NCI-H2107 treated with DMSO at 0.1 percent for 48 hours (cell line): Measurements from ENCODE around the gene ATP6V0C.
"Not testable (repeated sequence)": the region's sequence is repeated elsewhere in the genome, so short reads cannot be mapped to it uniquely, and the experiment has no call there.

Experiments used
- DNase-seq: peaks from one replicate; lab custom pipeline; 2025; ENCODE audit not compliant: unreplicated experiment; lab: John Stamatoyannopoulos, UW

The ATP6V0C gene

GRCh38 chr16:2540912-2541311, 27.2 kb downstream of the ATP6V0C start:
- DNase-seq = not testable (repeated sequence)

- not testable (repeated sequence) for DNase-seq
Measured at GRCh38 chr16:2541409-2541808, 27.7 kb downstream of the ATP6V0C start.

DNA sequence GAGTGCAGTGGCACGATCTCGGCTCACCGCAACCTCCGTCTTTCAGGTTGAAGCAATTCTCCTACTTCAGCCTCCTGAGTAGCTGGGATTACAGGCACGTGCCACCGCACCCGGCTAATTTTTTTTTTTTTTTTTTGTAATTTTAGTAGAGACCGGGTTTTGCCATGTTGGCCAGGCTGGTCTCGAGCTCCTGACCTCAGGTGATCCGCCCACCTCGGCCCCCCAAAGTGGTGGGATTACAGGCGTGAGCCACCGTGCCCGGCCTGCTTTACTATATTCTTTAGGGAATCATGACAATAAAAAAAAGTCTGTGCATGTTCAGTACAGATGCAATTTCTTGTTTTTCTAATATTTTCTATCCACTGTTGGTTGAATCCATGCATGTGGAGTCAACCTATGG, 30.0 kb downstream of the ATP6V0C start:
- not testable (repeated sequence) for DNase-seq

- not testable (repeated sequence) for DNase-seq
Measured at GRCh38 chr16:2550283-2550878, 36.6 kb downstream of the ATP6V0C start.

GRCh38 chr16:2551420-2551889, 37.7 kb downstream of the ATP6V0C start:
- DNase-seq = not testable (repeated sequence)

DNA sequence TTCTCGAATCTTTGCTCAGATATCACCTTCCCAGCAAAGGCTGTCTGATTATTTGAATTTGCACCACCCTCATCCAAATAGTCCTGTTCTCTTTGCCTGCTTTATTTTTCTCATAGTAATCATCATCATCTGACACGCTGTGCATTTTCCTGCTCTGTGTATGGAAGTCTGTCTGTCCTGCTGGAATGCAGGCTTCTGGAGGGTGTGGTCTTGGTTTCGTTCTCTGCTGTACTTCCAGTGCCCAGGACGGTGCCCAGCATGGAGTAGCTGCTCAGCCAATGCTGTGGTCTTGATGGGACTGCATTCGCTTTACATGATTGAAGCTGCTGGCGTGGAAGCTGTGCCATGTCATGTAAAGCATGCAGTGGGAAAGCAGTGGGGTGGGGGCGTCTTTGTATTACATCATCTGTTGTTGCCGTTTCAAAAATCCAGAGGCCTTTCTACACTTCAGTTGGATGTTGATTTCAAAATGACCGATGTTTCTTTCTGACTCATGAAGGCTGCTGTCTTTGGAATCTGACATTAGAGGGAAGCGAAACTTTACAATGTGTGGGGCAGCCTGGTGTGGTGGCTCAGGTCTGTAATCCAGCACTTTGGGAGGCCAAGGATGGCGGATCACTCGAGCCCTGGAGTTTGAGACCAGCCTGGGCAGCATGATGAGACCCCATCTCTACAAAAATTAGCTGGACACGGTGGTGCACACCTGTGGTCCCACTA, 41.1 kb downstream of the ATP6V0C start:
- not testable (repeated sequence) for DNase-seq

DNA sequence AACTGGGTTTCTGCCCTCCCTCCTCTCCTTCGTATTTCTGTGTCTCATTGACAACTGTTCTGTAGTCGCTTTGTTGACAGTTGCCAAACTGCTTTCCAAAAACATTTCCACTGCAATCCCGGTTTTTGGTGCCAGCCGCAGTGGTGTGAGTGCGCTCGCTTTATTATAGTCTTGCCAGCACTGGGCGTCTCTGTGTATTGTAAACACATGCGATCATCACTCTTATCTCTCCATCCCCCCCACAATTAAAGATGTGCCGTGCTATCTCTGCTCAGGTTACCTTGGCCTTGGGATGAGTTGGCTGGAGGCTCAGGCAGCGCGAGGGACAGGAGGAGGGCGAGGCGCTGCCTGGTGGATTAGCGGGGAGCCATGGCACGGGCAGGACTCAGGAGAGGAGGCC, 43.4 kb downstream of the ATP6V0C start:
- DNase-seq = not testable (repeated sequence)

GRCh38 chr16:2560131-2560797, 46.5 kb downstream of the ATP6V0C start:
- DNase-seq = not testable (repeated sequence)

GRCh38 chr16:2560798-2561133, 47.0 kb downstream of the ATP6V0C start:
- not testable (repeated sequence) for DNase-seq

DNA sequence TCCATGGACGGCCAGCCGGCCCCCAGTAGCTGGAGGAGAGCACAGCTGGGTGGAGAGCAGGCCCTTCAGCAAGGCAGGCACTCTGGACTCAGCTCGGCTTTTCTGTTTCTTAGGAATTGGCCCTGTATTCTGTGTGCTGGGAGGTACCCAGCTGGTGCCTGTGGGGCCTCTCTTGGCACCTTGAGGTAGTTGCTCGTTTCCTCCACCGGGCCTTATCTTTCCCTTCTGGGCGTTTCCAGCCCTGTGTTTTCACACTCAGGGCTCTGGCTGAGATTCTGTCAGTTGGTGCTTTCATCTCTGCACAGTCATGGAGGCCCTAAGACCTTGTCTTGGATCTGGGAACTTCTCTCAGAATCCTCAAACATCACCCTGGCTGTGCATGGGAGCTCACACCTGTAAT, 53.8 kb downstream of the ATP6V0C start:
- DNase-seq = not testable (repeated sequence)

GRCh38 chr16:2568573-2568972, 54.8 kb downstream of the ATP6V0C start:
- DNase-seq = not testable (repeated sequence)
